ENCODE data around the gene TJP1.

GRCh38 chr15:29853211-29853987 is 31.1 kb upstream of the TJP1 start:
- no peak for TF ChIP-seq EP300 (IDR thresholded peaks at IDR 0.05; ENCODE audit: borderline replicate concordance in 1 of 2, low read depth in 2 of 2, low read length in 2 of 2)
- no peak for TF ChIP-seq CEBPB (IDR thresholded peaks at IDR 0.05; ENCODE audit: low read depth, low read length)
- TF ChIP-seq MAFK (IDR thresholded peaks at IDR 0.05; ENCODE audit: low read depth, low read length), result no peak
- no peak for TF ChIP-seq BRCA1 (IDR thresholded peaks at IDR 0.05; ENCODE audit: low read depth, low read length)
- TF ChIP-seq, protein P1, sequence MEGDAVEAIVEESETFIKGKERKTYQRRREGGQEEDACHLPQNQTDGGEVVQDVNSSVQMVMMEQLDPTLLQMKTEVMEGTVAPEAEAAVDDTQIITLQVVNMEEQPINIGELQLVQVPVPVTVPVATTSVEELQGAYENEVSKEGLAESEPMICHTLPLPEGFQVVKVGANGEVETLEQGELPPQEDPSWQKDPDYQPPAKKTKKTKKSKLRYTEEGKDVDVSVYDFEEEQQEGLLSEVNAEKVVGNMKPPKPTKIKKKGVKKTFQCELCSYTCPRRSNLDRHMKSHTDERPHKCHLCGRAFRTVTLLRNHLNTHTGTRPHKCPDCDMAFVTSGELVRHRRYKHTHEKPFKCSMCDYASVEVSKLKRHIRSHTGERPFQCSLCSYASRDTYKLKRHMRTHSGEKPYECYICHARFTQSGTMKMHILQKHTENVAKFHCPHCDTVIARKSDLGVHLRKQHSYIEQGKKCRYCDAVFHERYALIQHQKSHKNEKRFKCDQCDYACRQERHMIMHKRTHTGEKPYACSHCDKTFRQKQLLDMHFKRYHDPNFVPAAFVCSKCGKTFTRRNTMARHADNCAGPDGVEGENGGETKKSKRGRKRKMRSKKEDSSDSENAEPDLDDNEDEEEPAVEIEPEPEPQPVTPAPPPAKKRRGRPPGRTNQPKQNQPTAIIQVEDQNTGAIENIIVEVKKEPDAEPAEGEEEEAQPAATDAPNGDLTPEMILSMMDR (IDR thresholded peaks at IDR 0.05; ENCODE audit: control extremely low read depth in 1 of 3, insufficient read depth in 1 of 3, low read depth in 1 of 3, low read length in 3 of 3), result no peak
- TF ChIP-seq EGR1 (IDR thresholded peaks at IDR 0.05; ENCODE audit: borderline replicate concordance, low read depth, low read length), result no peak
- no peak for TF ChIP-seq CBX8 (IDR thresholded peaks at IDR 0.05; ENCODE audit: borderline replicate concordance, low read depth, low read length)
